ENCODE measurements around the gene HLA-C. TPM values are rescaled to one million over a fixed set of nuclear protein-coding genes. Genes with fewer than 3 reads are reported as not detected.

HLA-C gene
- 103 and 155 TPM in 2 replicates for total RNA-seq (ENCODE audit: low replicate concordance)

GRCh38 chr6:31271641-31272357, at the start of gene HLA-C:
Gene HLA-C (minus strand): TSS chr6:31272092. CDS start chr6:31272071, 21 bp downstream.

Other genes starting within 250 kb of the HLA-C start
- gene C6orf15, start 159.5 kb downstream of the HLA-C start, total RNA-seq (ENCODE audit: low replicate concordance) = 0.08 TPM in 1 of 2 replicates, not detected in the other
- 1.2 and 1.5 TPM in 2 replicates for gene PSORS1C1, start 157.3 kb downstream of the HLA-C start, total RNA-seq (ENCODE audit: low replicate concordance)
- gene CDSN, start 151.6 kb downstream of the HLA-C start, total RNA-seq (ENCODE audit: low replicate concordance) = not detected in 2 replicates
- 0.08 TPM in 1 of 2 replicates, not detected in the other for gene PSORS1C2, start 133.0 kb downstream of the HLA-C start, total RNA-seq (ENCODE audit: low replicate concordance)
- 13.1 and 14.2 TPM in 2 replicates for gene CCHCR1, start 114.3 kb downstream of the HLA-C start, total RNA-seq (ENCODE audit: low replicate concordance)
- gene TCF19, start 113.5 kb downstream of the HLA-C start, total RNA-seq (ENCODE audit: low replicate concordance) = 1.3 and 6.6 TPM in 2 replicates
- gene POU5F1, start 101.4 kb downstream of the HLA-C start, total RNA-seq (ENCODE audit: low replicate concordance) = not detected in 2 replicates
- 195 and 476 TPM in 2 replicates for gene HLA-B, start 85.1 kb upstream of the HLA-C start, total RNA-seq (ENCODE audit: low replicate concordance)
- gene MICA, start 131.5 kb upstream of the HLA-C start, total RNA-seq (ENCODE audit: low replicate concordance) = 31.5 and 118 TPM in 2 replicates
- gene MICB, start 226.1 kb upstream of the HLA-C start, total RNA-seq (ENCODE audit: low replicate concordance) = 5.5 and 8.8 TPM in 2 replicates